DMS53 treated with DMSO at 0.1 percent for 48 hours (cell line): ENCODE measurements around the gene DPPA5.
"Not testable (repeated sequence)": the region's sequence is repeated elsewhere in the genome, so short reads cannot be mapped to it uniquely, and the experiment has no call there.

Source experiments
- DNase-seq: peaks from one replicate; lab custom pipeline; 2025; ENCODE audit not compliant: unreplicated experiment; lab: John Stamatoyannopoulos, UW

The DPPA5 gene

GRCh38 chr6:73303773-73304172 lies 50.3 kb downstream of the DPPA5 start:
- not testable (repeated sequence) for DNase-seq
